GM19397 (cell line): ENCODE measurements around the gene SLC45A1.

ENCODE experiments used
- ATAC-seq: cut with Tn5 transposase; IDR thresholded peaks from one replicate; pipeline ENCODE4 v1.9.1; 2021; ENCODE audit warnings: mild to moderate bottlenecking, moderate library complexity; ENCODE audit not compliant: unreplicated experiment

The SLC45A1 gene

DNA sequence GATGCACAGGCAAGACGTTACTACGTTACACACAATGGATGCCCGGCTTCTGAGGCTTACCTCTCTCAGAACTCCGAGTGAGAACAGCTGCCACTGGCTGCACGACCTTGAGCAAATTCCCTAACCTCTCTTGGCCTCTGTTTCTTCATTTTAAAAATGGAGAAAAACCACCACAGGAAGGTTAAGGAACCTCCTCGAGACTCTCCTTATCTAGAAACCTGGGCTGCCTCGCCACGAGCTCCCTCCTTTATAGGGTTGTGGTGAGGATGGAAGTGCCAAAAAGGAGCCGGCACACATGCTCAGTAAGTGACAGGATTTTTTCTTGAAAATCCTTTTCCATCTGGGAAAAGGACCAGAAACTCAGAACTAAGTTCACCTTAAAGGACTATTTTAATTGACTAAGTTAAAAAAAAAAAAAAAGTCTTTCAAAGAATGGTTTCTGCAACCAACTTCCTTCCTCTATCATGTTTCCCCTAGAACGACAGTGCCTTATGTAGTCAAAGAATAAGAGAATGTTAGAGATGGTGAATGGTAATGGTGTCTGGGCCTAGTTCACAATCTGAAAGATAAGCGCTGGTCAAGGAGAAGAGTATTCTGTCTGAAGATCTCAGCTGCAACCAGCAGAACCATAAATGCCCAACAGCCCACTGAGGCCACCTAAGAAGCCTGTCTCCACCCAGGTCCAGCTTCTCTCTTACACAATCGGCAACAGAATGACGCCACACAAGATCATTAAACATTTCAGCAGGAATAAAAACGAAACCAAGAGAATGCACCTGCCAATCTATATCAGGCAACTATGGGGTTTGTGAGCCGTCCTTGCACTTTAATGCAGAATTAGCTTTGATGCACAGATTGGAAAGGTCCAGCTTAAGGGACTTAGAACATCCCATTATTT, 64.9 kb downstream of the SLC45A1 start:
- no peak for ATAC-seq

DNA sequence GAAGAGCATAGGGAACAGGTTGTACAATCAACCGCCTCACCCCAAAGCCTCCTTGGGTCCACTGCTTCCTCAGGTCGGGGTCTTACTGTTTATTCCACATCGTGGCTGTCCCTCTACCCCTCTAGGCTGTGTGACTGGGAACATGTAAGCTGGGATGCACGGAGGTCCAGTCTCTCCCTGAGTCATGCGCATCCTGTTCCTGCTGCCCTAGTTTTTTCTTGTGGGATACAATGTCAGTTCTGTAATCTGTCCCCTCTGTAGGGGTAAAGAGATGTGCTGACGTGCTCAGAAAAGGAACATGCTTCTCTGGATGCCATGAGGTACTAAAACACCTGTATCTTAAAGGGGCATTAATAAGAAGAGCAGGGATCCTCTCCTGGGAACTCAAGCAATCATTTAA, 66.2 kb downstream of the SLC45A1 start:
- no peak for ATAC-seq

DNA sequence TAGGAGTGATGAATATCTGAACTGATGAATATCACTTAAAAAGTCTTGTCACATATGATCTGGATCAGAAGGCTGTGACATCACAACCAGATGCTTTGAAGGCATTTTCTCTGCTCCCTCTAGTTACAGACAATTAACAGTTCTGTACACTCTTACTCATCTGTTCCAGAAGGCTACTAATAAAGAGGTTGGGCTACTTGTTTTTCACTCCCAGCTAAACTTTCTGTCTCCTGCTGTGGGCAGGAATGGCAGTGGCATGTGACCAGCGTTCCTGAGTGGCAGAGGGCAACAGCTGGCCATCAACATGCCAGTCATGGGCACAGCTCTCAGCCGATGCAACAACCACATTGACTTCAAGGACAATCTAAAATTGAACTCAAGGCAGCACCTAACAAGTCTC, 66.7 kb downstream of the SLC45A1 start:
- ATAC-seq: no peak

DNA sequence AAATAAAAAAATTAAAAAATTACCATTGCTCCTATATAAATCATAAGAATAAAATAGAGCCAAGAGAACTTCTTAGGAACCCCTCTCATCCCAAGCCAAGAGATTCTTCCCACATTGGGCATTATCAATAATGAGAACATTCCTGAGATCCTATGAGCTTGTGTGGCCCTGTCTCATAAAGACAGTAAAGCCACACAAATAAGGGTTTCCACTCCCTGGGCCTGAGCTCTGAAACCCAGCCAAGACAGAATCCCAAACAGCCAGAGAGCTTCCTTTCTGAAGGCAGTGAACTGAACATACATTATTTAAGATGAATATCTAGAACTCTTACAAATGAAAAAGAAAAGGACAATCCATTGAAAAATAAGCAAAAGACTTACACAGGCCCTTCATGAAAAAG, 68.3 kb downstream of the SLC45A1 start:
- ATAC-seq: no peak

DNA sequence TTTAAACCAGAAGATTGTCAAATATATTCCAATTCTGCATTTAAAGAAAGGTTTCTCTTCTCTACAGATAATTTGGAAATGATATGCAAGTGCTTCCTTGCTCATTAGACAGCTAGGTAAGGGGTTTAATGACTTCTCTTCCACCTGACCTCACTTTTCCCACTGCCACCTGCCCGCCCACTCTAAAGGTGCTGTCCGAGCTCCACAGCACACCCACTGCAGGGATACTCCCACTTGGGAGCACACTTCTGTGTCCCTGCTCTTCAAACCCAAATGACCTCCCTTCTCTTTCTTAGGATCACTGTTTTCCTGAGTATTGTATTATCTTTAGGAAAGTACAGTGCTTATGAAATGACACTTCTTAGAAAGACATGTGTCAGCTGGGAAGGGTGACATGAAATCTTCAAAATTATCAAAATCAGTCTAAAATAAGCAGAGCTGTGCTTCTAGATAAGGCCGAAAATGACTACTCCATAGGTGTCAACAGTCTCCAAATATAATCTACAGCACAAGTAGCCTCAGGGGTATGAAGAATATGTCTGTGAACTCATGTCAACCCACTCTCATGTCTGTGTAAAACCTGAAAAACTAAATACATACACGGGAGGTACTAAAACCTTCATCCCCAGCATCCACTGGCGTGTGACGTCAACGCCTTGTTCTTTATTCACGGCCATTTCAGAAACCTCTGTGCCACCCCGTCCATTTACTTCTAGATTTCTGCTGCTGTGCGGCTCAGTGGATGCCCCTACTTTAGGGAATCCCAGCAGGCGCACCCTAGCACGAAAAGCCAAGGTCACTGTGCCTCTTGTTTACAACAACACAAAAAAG, 71.0 kb downstream of the SLC45A1 start:
- ATAC-seq: no peak

DNA sequence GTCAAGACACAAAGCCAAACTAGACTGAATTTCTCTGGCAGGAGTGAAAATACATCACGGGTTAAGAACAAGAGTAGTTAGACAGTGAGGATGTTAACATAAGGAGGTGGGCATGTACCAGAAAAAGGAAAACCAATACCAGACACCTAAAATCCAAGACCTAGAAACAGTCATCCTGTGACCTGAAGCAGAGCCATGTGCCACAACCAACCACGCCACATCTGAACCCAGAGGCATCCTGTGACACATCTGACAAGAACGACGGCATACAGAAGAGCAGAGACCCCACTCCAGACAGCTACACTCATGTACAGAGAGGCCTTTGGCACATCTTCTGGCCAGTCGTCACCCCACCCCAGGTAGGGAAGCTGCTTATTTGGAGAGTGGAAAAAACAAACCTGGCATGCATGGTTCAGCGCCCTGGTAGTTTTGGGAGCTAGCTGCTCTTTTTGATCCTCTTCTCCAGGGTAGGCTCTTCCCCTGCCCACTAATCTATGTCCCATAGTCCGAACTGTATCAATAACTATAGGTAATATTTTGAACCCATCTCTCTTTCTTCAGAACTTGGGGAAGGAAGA, 72.1 kb downstream of the SLC45A1 start:
- no peak for ATAC-seq

DNA sequence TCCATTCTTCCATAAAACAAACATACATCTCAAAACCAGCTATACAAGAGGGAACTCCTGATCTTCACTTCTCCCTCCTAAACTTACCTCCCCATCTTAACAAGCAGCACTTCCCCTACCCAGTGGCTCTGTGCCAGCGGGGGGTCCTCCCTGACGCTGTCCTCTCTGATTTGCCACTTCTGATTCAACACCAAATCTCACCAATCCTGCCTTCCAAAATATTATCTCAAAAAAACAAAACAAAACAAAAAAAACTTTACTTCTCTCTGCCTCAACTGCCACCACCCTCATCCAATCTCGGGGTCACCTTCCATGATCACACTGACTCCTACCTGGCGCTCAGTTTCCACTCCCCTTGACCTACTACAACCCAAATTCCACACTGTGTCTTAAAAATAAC, 72.8 kb downstream of the SLC45A1 start:
- ATAC-seq: no peak

DNA sequence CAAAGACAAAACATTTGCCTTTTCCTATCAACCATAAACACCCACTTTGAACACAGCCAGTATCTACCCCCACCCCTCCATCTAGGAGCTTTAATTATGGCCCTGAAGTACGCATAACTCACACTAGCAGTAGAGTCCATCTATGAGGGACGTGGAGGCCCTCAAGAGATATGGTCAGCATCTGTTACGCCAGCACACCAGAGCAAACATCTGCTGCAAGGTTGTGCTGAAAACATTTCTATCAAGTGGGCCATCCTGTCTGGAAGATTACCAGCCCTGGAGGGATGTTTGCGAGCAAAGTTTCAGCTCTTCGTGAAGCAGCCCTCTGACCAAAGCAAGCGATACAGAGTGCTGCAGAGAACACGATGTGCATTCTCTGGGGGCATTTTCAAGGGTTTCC, 74.6 kb downstream of the SLC45A1 start:
- ATAC-seq: no peak
